OCI-LY1 (cell line): ENCODE results near the gene SREBF1.

ENCODE experiments used
- H2AFZ ChIP-seq: fragments of 200-600 bp; sonication (generic), shearing (Covaris generic); 2 replicates; pipeline ENCODE4 v1.6.0; 2014; ENCODE audit warnings: antibody characterized with exemption, mild to moderate bottlenecking, low read length
- H3F3A ChIP-seq: fragments of 200-600 bp; sonication (generic), shearing (Covaris generic); 2 replicates; pipeline ENCODE4 v1.6.0; 2014; ENCODE audit warnings: mild to moderate bottlenecking, antibody characterized with exemption, low read length, moderate library complexity; ENCODE audit not compliant: insufficient read depth
- H3K27ac ChIP-seq: fragments of 200-600 bp; sonication (generic); 2 replicates; pipeline ENCODE4 v1.5.1; 2014; ENCODE audit warnings: low read length, mixed run types, mild to moderate bottlenecking, low read depth; ENCODE audit not compliant: poor library complexity, severe bottlenecking
- H3K27me3 ChIP-seq: fragments of 200-600 bp; sonication (generic); 2 replicates; pipeline ENCODE4 v1.6.0; 2014; ENCODE audit warnings: antibody characterized with exemption, mild to moderate bottlenecking, low read length, moderate library complexity; ENCODE audit not compliant: insufficient read depth
- H3K36me3 ChIP-seq: fragments of 200-600 bp; sonication (generic); 2 replicates; pipeline ENCODE4 v1.6.1; 2014; ENCODE audit warnings: mild to moderate bottlenecking, antibody characterized with exemption, low read length, moderate library complexity, mixed read lengths; ENCODE audit not compliant: insufficient read depth
- H3K4me1 ChIP-seq: fragments of 200-600 bp; sonication (generic); 2 replicates; pipeline ENCODE4 v1.5.1; 2014; ENCODE audit warnings: mild to moderate bottlenecking, low read length, moderate library complexity; ENCODE audit not compliant: insufficient read depth, severe bottlenecking
- H3K4me2 ChIP-seq: fragments of 200-600 bp; sonication (generic), shearing (Covaris generic); 2 replicates; pipeline ENCODE4 v1.6.1; 2014; ENCODE audit warnings: low read length
- H3K4me3 ChIP-seq: fragments of 200-600 bp; sonication (generic); 2 replicates; pipeline ENCODE4 v1.5.1; 2014; ENCODE audit warnings: low read length, low read depth, mild to moderate bottlenecking, mixed read lengths; ENCODE audit not compliant: poor library complexity, severe bottlenecking
- H3K79me2 ChIP-seq: fragments of 200-600 bp; shearing (Covaris generic); 2 replicates; pipeline ENCODE4 v1.6.1; 2016; ENCODE audit warnings: mixed run types, low read length, mixed read lengths; ENCODE audit not compliant: insufficient read depth
- H3K9ac ChIP-seq: fragments of 200-600 bp; sonication (generic), shearing (Covaris generic); 2 replicates; pipeline ENCODE4 v1.6.1; 2014; ENCODE audit warnings: mild to moderate bottlenecking, low read length, mixed read lengths
- H3K9me2 ChIP-seq: fragments of 200-600 bp; sonication (generic), shearing (Covaris generic); 2 replicates; pipeline ENCODE4 v1.6.1; 2014; ENCODE audit warnings: low read depth, mild to moderate bottlenecking, low read length, mixed read lengths
- H3K9me3 ChIP-seq: fragments of 200-600 bp; shearing (Covaris generic); 2 replicates; pipeline ENCODE4 v1.6.1; 2014; ENCODE audit warnings: low read length, mixed read lengths
- H4K20me1 ChIP-seq: fragments of 200-600 bp; sonication (generic), shearing (Covaris generic); 2 replicates; pipeline ENCODE4 v1.6.0; 2016; ENCODE audit warnings: mild to moderate bottlenecking, low read length; ENCODE audit not compliant: insufficient read depth
- EZH2 ChIP-seq: fragments of 200-600 bp; sonication (generic), shearing (Covaris generic); IDR thresholded peaks from 2 replicates; pipeline ENCODE4 v1.8.0; 2017; ENCODE audit warnings: borderline replicate concordance, mixed run types, mild to moderate bottlenecking, antibody characterized with exemption, low read length, moderate library complexity, mixed read lengths
- TF ChIP-seq, protein P1 (sequence below): fragments of 200-600 bp; sonication (generic), shearing (Covaris generic); IDR thresholded peaks from 2 replicates; pipeline ENCODE4 v1.5.1; 2017; ENCODE audit warnings: mild to moderate bottlenecking, antibody characterized with exemption, low read length, moderate library complexity, mixed read lengths

The SREBF1 gene

DNA sequence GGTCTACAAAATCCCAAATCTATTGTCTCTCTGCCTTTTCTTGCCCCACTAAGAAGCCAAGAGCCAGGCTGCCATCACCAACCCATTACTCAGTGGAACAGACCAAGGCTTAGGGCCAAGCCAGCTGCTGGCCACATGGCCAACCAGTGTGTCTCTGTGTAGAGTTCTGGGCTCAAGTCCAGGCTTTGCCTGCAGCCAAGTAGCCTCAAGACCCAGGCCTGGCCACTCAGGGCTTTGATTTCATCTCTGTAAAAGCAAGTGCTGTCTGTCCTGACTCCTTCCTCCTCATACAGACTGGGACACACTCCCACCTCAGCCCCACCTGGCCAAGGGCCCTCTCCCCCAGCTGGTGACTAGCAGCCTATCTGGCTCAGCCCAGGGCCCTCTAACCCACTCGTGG, 14.6 kb downstream of the SREBF1 start:
- Histone ChIP-seq H3K9me3 (no peaks in the 10 kb centered on the region), H2AFZ (no peak overlapping the region), H3K27me3 (no peaks in the 10 kb centered on the region), H4K20me1 (no peaks in the 10 kb centered on the region), H3K9ac (peak overlapping the region; percentile 77), H3K4me2 (peak overlapping the region; percentile 95), H3K9me2 (no peaks in the 10 kb centered on the region), H3F3A (no peaks in the 10 kb centered on the region), H3K36me3 (peaks cover 38% of the 10 kb centered on the region), H3K79me2 (peaks cover 5% of the 10 kb centered on the region; the same call in 1 of the 2 replicates), H3K27ac (peak overlapping the region; percentile 75), H3K4me3 (peak overlapping the region; percentile 79), H3K4me1 (peaks cover 77% of the 10 kb centered on the region)
- TF ChIP-seq, protein P1, sequence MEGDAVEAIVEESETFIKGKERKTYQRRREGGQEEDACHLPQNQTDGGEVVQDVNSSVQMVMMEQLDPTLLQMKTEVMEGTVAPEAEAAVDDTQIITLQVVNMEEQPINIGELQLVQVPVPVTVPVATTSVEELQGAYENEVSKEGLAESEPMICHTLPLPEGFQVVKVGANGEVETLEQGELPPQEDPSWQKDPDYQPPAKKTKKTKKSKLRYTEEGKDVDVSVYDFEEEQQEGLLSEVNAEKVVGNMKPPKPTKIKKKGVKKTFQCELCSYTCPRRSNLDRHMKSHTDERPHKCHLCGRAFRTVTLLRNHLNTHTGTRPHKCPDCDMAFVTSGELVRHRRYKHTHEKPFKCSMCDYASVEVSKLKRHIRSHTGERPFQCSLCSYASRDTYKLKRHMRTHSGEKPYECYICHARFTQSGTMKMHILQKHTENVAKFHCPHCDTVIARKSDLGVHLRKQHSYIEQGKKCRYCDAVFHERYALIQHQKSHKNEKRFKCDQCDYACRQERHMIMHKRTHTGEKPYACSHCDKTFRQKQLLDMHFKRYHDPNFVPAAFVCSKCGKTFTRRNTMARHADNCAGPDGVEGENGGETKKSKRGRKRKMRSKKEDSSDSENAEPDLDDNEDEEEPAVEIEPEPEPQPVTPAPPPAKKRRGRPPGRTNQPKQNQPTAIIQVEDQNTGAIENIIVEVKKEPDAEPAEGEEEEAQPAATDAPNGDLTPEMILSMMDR: no peak
- TF ChIP-seq EZH2: no peak

DNA sequence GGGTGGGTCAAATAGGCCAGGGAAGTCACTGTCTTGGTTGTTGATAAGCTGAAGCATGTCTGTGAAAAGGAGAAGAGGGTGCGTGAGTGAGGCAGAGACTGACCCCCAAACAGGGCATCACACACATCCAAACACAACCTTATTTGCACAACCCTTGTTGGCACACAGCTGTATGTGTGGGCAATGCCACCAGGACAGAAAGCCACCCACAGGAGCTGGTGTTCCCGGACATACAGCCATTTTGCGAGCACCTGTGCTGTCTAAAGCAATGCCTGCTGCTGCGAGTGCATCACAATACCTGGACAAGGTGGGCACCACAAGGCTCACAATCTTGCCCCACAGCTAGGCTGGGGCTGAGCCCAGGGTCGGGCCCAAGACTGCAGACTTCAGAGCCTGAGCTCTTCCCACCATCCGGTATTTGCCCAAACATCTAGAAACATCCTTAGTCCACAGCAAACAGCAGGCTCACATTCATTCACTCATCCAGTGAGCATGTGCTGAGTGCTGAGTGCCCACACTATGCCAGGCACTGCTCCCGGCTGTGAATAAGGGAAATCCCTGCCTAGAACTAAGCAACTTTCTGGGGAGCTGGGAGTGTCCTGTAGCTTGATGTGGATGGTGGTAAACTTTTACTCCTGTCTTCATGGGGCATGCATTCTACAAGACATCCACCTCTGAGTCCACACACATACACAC, 16.2 kb downstream of the SREBF1 start:
- TF ChIP-seq, protein P1: no peak
- H3K27me3 ChIP-seq: no peaks in the 10 kb centered on the region
- peaks cover 5% of the 10 kb centered on the region; the same call in 1 of the 2 replicates for H3K79me2 ChIP-seq
- no peaks in the 10 kb centered on the region for H3F3A ChIP-seq
- peaks cover 61% of the 10 kb centered on the region for H3K4me1 ChIP-seq
- H3K9me2 ChIP-seq: no peaks in the 10 kb centered on the region
- no peaks in the 10 kb centered on the region for H4K20me1 ChIP-seq
- H3K4me2 ChIP-seq: peak overlapping the region; percentile 95
- H3K9me3 ChIP-seq: no peaks in the 10 kb centered on the region
- H3K27ac ChIP-seq: peak overlapping the region; percentile 65
- H2AFZ ChIP-seq: no peak overlapping the region
- H3K9ac ChIP-seq: peak overlapping the region; percentile 77; the same call in 1 of the 2 replicates
- peak overlapping the region; percentile 79 for H3K4me3 ChIP-seq
- H3K36me3 ChIP-seq: peaks cover 46% of the 10 kb centered on the region

DNA sequence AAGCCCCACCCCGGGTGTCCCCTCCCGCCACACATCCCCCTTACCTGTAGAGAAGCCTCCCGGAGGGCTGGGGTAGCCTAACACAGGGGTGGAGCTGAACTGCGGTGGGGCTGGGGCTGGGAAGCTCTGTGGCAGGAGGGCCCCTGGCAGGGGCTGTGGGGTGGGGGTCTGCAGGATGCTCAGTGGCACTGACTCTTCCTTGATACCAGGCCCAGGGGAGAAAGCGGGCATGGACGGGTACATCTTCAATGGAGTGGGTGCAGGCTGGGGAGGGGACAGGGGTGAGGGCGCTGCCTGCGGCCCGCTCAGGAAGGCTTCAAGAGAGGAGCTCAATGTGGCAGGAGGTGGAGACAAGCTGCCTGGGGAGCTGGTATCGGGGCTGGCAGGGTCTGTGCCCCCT, 16.7 kb downstream of the SREBF1 start:
- H3K9ac ChIP-seq: peak overlapping the region; percentile 77; the same call in 1 of the 2 replicates
- H3K79me2 ChIP-seq: peaks cover 5% of the 10 kb centered on the region; the same call in 1 of the 2 replicates
- H3K9me3 ChIP-seq: no peaks in the 10 kb centered on the region
- H3K9me2 ChIP-seq: no peaks in the 10 kb centered on the region
- peak overlapping the region; percentile 65 for H3K27ac ChIP-seq
- no peak overlapping the region for H2AFZ ChIP-seq
- no peaks in the 10 kb centered on the region for H3F3A ChIP-seq
- H3K4me1 ChIP-seq: peaks cover 55% of the 10 kb centered on the region
- no peaks in the 10 kb centered on the region for H4K20me1 ChIP-seq
- peaks cover 51% of the 10 kb centered on the region for H3K36me3 ChIP-seq
- H3K4me3 ChIP-seq: peak overlapping the region; percentile 79
- H3K27me3 ChIP-seq: no peaks in the 10 kb centered on the region
- no peak for TF ChIP-seq EZH2
- TF ChIP-seq, protein P1: no peak
- H3K4me2 ChIP-seq: peak overlapping the region; percentile 95
